ENCODE results near the gene ITSN1.
"Not testable (repeated sequence)": the region's sequence is repeated elsewhere in the genome, so short reads cannot be mapped to it uniquely, and the experiment has no call there.

The ITSN1 gene

GRCh38 chr21:33754481-33754880, 112.2 kb downstream of the ITSN1 start:
- no peak for DNase-seq (ENCODE audit: low read depth, low spot score)
- no peak overlapping the region for H3K4me3 ChIP-seq (ENCODE audit: low read length)

GRCh38 chr21:33755354-33755753, 113.1 kb downstream of the ITSN1 start:
- DNase-seq (ENCODE audit: low read depth, low spot score), result no peak
- H3K4me3 ChIP-seq (ENCODE audit: low read length), result no peak overlapping the region

GRCh38 chr21:33760641-33761440, 118.5 kb downstream of the ITSN1 start:
- no peak overlapping the region for H3K4me3 ChIP-seq (ENCODE audit: low read length)
- no peak for DNase-seq (ENCODE audit: low read depth, low spot score)

- no peak overlapping the region for H3K4me3 ChIP-seq (ENCODE audit: low read length)
- DNase-seq (ENCODE audit: low read depth, low spot score), result no peak
Observed at GRCh38 chr21:33761441-33762036, 119.2 kb downstream of the ITSN1 start.

GRCh38 chr21:33762803-33763581, 120.7 kb downstream of the ITSN1 start:
- no peak overlapping the region for H3K4me3 ChIP-seq (ENCODE audit: low read length)
- DNase-seq (ENCODE audit: low read depth, low spot score), result no peak

- no peak for DNase-seq (ENCODE audit: low read depth, low spot score)
Observed at GRCh38 chr21:33763582-33763899, 121.2 kb downstream of the ITSN1 start.

GRCh38 chr21:33767236-33767635, 124.9 kb downstream of the ITSN1 start:
- no peak overlapping the region for H3K4me3 ChIP-seq (ENCODE audit: low read length)
- DNase-seq (ENCODE audit: low read depth, low spot score), result no peak

More at GRCh38 chr21:33763582-33763899, 121.2 kb downstream of the ITSN1 start:
- H3K4me3 ChIP-seq (ENCODE audit: low read length), result no peak overlapping the region

- H3K4me3 ChIP-seq (ENCODE audit: low read length), result no peak overlapping the region
- no peak for DNase-seq (ENCODE audit: low read depth, low spot score)
Observed at GRCh38 chr21:33767960-33768359, 125.7 kb downstream of the ITSN1 start.

GRCh38 chr21:33769057-33769456, 126.8 kb downstream of the ITSN1 start:
- no peak overlapping the region for H3K4me3 ChIP-seq (ENCODE audit: low read length)
- DNase-seq (ENCODE audit: low read depth, low spot score), result no peak

- H3K4me3 ChIP-seq (ENCODE audit: low read length), result no peak overlapping the region
- DNase-seq (ENCODE audit: low read depth, low spot score), result no peak
Observed at GRCh38 chr21:33770542-33770941, 128.2 kb downstream of the ITSN1 start.

- H3K4me3 ChIP-seq (ENCODE audit: low read length), result no peak overlapping the region
- no peak for DNase-seq (ENCODE audit: low read depth, low spot score)
Observed at GRCh38 chr21:33771976-33772375, 129.7 kb downstream of the ITSN1 start.

GRCh38 chr21:33774551-33774950, 132.2 kb downstream of the ITSN1 start:
- no peak for DNase-seq (ENCODE audit: low read depth, low spot score)
- no peak overlapping the region for H3K4me3 ChIP-seq (ENCODE audit: low read length)

GRCh38 chr21:33775100-33775828, 133.0 kb downstream of the ITSN1 start:
- DNase-seq (ENCODE audit: low read depth, low spot score), result no peak
- H3K4me3 ChIP-seq (ENCODE audit: low read length), result no peak overlapping the region

GRCh38 chr21:33780631-33781030, 138.3 kb downstream of the ITSN1 start:
- H3K4me3 ChIP-seq (ENCODE audit: low read length), result no peak overlapping the region
- DNase-seq (ENCODE audit: low read depth, low spot score), result no peak

- no peak for DNase-seq (ENCODE audit: low read depth, low spot score)
- no peak overlapping the region for H3K4me3 ChIP-seq (ENCODE audit: low read length)
Observed at GRCh38 chr21:33781121-33781520, 138.8 kb downstream of the ITSN1 start.

- no peak for DNase-seq (ENCODE audit: low read depth, low spot score)
- H3K4me3 ChIP-seq (ENCODE audit: low read length), result no peak overlapping the region
Observed at GRCh38 chr21:33783187-33783979, 141.1 kb downstream of the ITSN1 start.

- no peak overlapping the region for H3K4me3 ChIP-seq (ENCODE audit: low read length)
Observed at GRCh38 chr21:33787431-33787830, 145.1 kb downstream of the ITSN1 start.

GRCh38 chr21:33788438-33788837, 146.1 kb downstream of the ITSN1 start:
- not testable (repeated sequence) for H3K4me3 ChIP-seq (ENCODE audit: low read length); DNase-seq (ENCODE audit: low read depth, low spot score)

More at GRCh38 chr21:33787431-33787830, 145.1 kb downstream of the ITSN1 start:
- DNase-seq (ENCODE audit: low read depth, low spot score), result no peak

- DNase-seq (ENCODE audit: low read depth, low spot score), result no peak
Observed at GRCh38 chr21:33789697-33790096, 147.4 kb downstream of the ITSN1 start.

More at GRCh38 chr21:33789697-33790096, 147.4 kb downstream of the ITSN1 start:
- H3K4me3 ChIP-seq (ENCODE audit: low read length), result no peak overlapping the region
